Esophagus muscularis mucosa (tissue), 3 donors: ENCODE results near the gene CHIT1.
A peak's percentile ranks its signal among the peaks of the same experiment; 100 is the strongest.

Experiments used
- CTCF ChIP-seq, 3 experiments: fragments of 200-600 bp in 2 of 3; fragments of 450-650 bp in 1 of 3; sonication (generic) in 2 of 3; IDR thresholded peaks; one replicate each; pipeline ENCODE4 v1.5.1; 2017 to 2019; ENCODE audit warnings: antibody characterized with exemption in 3 of 3, mild to moderate bottlenecking in 2 of 3, moderate library complexity in 1 of 3
- POLR2A ChIP-seq: fragments of 450-650 bp; IDR thresholded peaks from one replicate; pipeline ENCODE4 v1.6.1; 2017; ENCODE audit warnings: antibody characterized with exemption, moderate library complexity, mild to moderate bottlenecking, low read depth
- POLR2AphosphoS5 ChIP-seq, 2 donors: sonication (generic); formaldehyde crosslinking; IDR thresholded peaks; one replicate each; pipeline ENCODE4 v1.6.1; 2017; ENCODE audit warnings: antibody characterized with exemption in 2 of 2

GRCh38 chr1:203199816-203200571, 29.5 kb downstream of the CHIT1 start:
- no peak for TF ChIP-seq CTCF (IDR thresholded peaks at IDR 0.05)
- no peak for TF ChIP-seq POLR2A
- peak in 1 of 2 donors; percentile 50 for TF ChIP-seq POLR2AphosphoS5 (IDR thresholded peaks at IDR 0.05)
